IPS-20b (cell line): Measurements from ENCODE around the gene IQCN.

ENCODE experiments used
- H3K27ac ChIP-seq: one replicate; pipeline ENCODE4 v1.5.1; 2013; ENCODE audit warnings: low read length
- H3K27me3 ChIP-seq: 2 replicates; pipeline ENCODE4 v1.6.1; 2013; ENCODE audit warnings: mild to moderate bottlenecking, low read length, inconsistent platforms; ENCODE audit not compliant: insufficient read depth
- H3K36me3 ChIP-seq: 2 replicates; pipeline ENCODE4 v1.6.1; 2013; ENCODE audit warnings: low read depth, mild to moderate bottlenecking, inconsistent platforms, low read length, moderate library complexity; ENCODE audit not compliant: insufficient read depth
- H3K4me1 ChIP-seq: 2 replicates; pipeline ENCODE4 v1.6.1; 2013; ENCODE audit warnings: mild to moderate bottlenecking, control low read depth, inconsistent platforms, low read length, moderate library complexity; ENCODE audit not compliant: insufficient read depth
- H3K4me3 ChIP-seq: 2 replicates; pipeline ENCODE4 v1.5.1; 2013; ENCODE audit warnings: mild to moderate bottlenecking, low read length, inconsistent platforms
- H3K9ac ChIP-seq: 2 replicates; pipeline ENCODE4 v1.6.1; 2013; ENCODE audit warnings: low read depth, mild to moderate bottlenecking, inconsistent platforms, low read length, moderate library complexity
- H3K9me3 ChIP-seq: 2 replicates; pipeline ENCODE4 v1.6.1; 2013; ENCODE audit warnings: mild to moderate bottlenecking, low read depth, low read length, inconsistent platforms; ENCODE audit not compliant: insufficient read depth

The IQCN gene

DNA sequence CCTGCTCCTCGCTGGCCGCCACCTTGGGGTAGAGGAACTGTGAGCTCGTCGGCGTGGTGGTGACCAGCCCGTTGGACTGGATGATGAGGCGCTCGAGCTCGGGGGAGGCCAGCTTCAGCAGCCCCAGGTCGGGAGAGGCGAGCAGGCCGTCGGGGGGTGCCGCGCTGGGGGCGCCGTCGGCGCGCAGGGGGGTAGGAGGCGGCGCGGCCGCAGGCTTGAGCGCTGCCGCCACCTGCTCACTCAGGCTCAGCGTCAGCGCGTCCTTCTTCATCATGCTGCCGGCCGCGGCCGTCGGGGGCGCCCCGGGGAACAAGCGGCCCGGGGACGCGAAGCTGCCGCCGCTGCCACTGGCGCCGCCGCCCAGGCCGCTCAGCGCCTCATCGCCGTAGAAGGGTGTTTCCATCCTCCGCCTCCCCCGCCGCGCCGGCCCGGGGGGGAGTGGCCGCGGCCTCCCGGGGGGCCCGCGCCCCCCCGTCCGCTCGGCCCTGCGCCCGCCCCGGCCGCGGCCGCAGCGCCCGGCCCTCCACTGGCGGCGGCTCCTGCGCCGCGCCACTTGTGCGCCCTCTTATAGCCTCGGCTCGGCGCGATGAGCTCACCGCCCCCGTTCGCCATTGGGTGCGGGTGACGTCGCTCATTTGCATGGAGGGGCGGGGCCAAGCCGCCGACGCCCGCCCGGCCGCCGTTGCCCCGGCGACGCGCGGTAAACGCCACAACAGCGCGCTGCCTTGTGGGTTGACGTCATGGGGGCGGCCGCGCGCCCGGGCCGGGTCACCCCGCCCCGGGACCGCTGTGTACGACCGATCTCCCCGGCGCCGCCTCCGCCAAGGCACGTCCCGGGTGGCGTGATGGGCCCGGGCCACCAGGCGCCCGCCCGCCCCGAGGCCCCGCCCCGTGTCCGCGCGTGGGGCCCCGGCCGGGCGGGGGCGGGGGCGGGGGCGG lies 7.1 kb upstream of the IQCN start, which contains the start of gene JUND:
Gene JUND, minus strand, starts transcription at position 541 of the 939 bp plus-strand sequence. Its CDS starts 138 bp downstream, at position 403.
- peak within 1 kb of the TSS; percentile 99 for H3K9ac ChIP-seq
- H3K4me3 ChIP-seq: peak within 1 kb of the TSS; percentile 90
- peak within 1 kb of the TSS; percentile 100 for H3K27ac ChIP-seq
- no peaks in the 10 kb centered on the region for H3K9me3 ChIP-seq
- H3K36me3 ChIP-seq: peaks cover 12% of the 10 kb centered on the region
- peaks cover 8% of the 10 kb centered on the region; the same call in 1 of the 2 replicates for H3K4me1 ChIP-seq
- H3K27me3 ChIP-seq: peaks cover 1% of the 10 kb centered on the region; the same call in 1 of the 2 replicates

DNA sequence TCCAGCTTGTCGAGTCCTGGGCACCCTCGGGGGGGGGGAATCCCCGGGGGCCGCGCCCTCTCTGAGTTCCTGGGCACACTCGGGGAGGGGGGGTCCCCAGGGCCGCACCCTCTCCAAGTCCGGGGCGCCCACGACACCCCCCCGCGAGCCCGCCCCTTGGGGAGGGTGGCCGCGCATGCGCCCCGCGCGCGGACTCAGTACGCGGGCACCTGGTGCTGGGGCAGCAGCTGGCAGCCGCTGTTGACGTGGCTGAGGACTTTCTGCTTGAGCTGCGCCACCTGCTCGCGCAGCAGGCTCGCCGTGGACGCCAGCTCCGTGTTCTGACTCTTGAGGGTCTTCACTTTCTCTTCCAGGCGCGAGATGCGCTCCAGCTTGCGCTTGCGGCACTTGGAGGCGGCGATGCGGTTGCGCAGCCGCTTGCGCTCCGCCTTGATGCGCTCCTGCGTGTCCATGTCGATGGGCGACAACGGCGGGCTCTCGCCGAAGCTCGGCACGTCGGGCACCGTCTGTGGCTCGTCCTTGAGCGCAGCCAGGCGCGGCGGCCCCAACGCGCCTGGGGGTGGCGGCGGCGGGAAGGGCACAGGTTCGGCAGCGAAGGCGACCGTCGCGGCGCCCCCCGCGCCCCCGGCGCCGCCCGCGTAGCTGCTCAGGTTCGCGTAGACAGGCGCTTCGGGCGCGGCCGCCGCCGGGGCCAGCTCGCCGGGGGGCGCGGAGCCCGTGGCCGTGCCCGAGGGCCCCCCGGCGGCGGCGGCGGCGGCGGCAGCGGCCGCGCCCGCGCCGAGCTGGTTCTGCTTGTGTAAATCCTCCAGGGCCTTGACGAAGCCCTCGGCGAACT lies 6.2 kb upstream of the IQCN start:
- H3K27me3 ChIP-seq: no peaks in the 10 kb centered on the region
- H3K4me1 ChIP-seq: peaks cover 8% of the 10 kb centered on the region; the same call in 1 of the 2 replicates
- H3K9ac ChIP-seq: peak overlapping the region; percentile 85
- H3K4me3 ChIP-seq: peak overlapping the region; percentile 78
- H3K36me3 ChIP-seq: peaks cover 12% of the 10 kb centered on the region
- H3K27ac ChIP-seq: no peak overlapping the region
- H3K9me3 ChIP-seq: no peaks in the 10 kb centered on the region

DNA sequence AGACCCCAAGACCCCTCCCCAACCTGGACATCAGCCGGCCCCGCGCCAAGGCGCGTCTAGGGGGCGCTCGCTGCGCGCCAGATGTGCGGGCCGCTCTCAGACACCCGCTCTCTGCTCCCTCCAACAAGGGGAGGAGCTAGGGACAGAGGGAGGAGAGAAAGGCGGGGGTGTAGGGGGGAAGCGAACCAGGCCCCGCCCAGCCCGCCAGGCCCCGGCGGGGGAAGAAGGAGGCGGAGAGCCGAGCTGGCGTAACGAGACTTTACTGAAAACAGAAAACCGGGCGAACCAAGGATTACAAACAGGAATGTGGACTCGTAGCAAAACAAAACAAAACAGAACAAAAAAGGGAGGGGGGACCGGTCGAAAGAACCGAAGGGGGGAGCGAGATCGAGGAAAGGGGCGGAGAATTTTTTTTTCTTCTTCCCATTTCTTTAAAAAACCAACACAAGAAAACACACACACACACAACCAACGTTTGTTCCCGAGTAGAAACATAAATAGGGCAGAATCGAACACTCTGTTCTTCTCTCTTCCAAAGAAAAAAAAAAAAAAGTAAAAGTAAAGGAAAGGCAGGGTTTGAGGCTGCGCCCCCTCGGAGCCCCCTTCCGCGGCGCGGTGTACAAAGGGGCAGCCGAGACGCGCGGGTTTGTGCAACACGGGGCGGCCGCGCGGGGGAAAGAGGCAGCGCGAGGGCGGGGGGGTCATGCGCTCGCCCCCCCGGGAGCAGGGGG lies 5.4 kb upstream of the IQCN start:
- H3K9me3 ChIP-seq: no peaks in the 10 kb centered on the region
- no peak overlapping the region for H3K27ac ChIP-seq
- peaks cover 12% of the 10 kb centered on the region for H3K36me3 ChIP-seq
- H3K27me3 ChIP-seq: no peaks in the 10 kb centered on the region
- H3K9ac ChIP-seq: peak overlapping the region; percentile 80; the same call in 1 of the 2 replicates
- peaks cover 8% of the 10 kb centered on the region; the same call in 1 of the 2 replicates for H3K4me1 ChIP-seq
- peak overlapping the region; percentile 78 for H3K4me3 ChIP-seq

DNA sequence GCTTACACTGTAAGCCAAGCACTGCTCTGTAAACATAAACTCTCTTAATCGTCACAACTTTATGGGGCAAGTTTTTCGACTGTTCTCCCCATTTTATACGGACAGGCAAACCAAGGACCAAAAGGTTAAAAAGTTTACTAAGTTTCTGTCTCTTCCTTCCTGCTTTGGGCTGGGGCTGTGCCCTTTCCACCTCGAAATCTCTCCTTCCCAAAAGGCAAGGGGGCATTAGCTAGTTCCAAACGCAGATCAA lies 4.9 kb upstream of the IQCN start:
- no peak overlapping the region for H3K27ac ChIP-seq
- peak overlapping the region; percentile 69; the same call in 1 of the 2 replicates for H3K9ac ChIP-seq
- H3K9me3 ChIP-seq: no peaks in the 10 kb centered on the region
- peaks cover 8% of the 10 kb centered on the region; the same call in 1 of the 2 replicates for H3K4me1 ChIP-seq
- H3K27me3 ChIP-seq: no peaks in the 10 kb centered on the region
- peaks cover 12% of the 10 kb centered on the region for H3K36me3 ChIP-seq
- H3K4me3 ChIP-seq: peak overlapping the region; percentile 78

DNA sequence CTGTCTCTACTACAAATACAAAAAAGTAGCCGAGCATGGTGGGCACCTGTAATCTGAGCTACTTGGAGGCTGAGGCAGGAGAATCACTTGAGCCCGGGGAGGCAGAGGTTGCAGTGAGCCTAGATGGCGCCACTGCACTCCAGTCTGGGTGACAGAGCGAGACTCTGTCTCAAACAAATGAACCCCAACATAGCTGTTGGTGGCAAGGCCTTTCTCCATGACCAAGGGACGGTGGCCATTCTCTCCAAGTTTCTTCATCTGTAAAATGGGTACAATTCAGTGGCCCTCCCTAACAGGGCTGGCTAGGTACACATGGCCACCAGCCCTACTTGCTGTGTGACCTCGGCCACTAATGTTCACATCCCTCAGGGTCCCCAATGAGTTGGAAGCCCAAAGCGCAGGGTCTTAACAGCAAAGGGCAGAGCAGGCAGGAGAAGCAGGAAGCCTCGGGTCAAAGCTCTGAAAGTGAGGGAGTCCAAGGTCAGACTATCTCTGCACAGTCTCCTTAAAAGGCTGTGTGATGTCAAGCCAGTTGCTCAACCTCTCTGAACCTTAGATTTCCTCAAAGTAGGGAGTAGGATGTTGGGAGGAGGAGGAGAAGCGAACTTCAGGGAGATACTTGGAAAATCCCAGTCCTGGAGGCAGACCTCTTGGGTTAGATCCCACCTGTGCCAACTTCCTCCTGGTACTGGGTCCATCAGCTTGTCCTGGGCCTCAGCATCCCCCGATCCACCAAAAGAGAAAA lies 4.4 kb upstream of the IQCN start:
- Histone ChIP-seq H3K9ac (peak overlapping the region; percentile 69; the same call in 1 of the 2 replicates), H3K27ac (no peak overlapping the region), H3K36me3 (peaks cover 12% of the 10 kb centered on the region), H3K27me3 (no peaks in the 10 kb centered on the region), H3K9me3 (no peaks in the 10 kb centered on the region), H3K4me3 (peak overlapping the region; percentile 78), H3K4me1 (peaks cover 8% of the 10 kb centered on the region; the same call in 1 of the 2 replicates)

DNA sequence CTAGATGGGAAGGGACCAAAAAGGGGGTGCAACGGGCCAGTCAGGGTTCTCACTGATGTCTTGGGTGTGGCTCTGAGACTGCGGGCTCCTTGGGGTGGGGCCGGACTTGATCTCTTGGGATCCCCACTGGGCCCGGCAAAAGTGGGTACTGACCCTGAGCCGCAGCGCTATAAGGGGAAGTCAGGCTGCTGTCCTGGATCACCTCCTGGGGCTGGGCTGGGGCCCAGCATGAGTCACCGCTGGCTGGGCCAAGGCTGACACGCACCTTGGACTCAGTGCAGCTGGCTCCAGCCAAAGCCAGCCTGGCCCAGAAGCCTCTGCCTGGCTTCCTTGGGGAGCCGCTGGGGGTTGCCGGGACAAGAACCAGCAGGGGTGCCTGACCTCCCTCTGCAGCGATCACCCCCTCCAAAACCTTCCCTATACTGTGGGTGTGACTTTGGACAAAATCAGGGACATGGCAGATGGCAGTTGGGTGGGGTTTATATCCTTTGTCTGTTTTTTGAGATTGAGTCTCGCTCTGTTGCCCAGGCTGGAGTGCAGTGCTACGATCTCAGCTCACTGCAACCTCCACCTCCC lies 617 bp upstream of the IQCN start:
- H3K9ac ChIP-seq: no peak overlapping the region
- peaks cover 12% of the 10 kb centered on the region for H3K36me3 ChIP-seq
- no peak overlapping the region for H3K27ac ChIP-seq
- no peak overlapping the region for H3K4me3 ChIP-seq
- H3K9me3 ChIP-seq: no peaks in the 10 kb centered on the region
- peaks cover 3% of the 10 kb centered on the region; the same call in 1 of the 2 replicates for H3K4me1 ChIP-seq
- H3K27me3 ChIP-seq: no peaks in the 10 kb centered on the region

DNA sequence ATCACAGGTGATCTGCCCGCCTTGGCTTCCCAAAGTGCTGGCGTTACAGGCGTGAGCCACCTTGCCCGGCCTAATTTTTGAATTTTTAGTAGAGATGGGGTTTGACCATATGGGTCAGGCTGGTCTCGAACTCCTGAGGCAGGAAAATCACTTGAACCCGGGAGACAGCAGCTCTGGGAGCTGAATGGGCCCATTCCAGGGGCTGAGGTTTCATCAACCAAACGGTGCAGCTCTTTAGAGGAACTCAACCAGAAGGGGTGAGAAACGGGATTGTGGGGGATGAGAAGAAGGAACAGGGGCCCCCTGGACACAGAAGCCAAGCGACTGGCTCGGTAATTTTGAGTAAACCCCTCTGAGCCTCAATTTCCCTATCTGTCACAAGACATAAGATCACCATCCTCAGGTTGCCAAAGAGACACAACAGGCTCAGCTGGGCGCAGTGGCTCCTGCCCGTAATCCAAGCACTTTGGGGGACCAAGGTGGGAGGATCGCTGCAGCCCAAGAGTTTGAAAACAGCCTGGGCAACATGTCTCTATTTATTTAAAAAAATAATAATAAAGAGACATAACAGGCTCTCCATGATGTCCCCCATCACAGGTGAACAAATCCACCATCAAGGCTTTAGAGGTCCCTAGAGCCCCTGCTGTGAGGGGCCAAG lies 562 bp downstream of the IQCN start:
- Histone ChIP-seq H3K36me3 (peaks cover 7% of the 10 kb centered on the region), H3K27ac (no peak overlapping the region), H3K4me1 (no peaks in the 10 kb centered on the region), H3K9ac (no peak overlapping the region), H3K4me3 (no peak overlapping the region), H3K9me3 (no peaks in the 10 kb centered on the region), H3K27me3 (no peaks in the 10 kb centered on the region)

DNA sequence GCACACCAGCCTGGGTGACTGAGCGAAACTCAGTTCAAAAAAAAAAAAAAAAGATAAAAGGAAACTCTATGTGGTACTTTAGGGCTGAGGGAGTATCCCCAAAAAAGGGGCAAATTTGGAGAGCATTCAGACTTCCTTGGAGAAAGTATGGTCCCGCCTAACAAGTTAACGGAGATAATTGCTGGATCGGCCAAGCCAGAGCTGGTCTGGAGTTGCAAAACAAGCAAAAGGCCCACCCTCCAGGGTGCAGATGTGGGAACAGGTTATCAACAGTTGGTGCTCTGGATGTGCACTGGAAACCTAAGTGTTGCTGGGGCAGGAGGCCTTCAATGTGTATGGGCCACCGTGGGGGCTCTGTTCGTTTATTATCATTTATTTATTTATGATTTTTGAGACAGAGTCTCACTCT lies 2.8 kb downstream of the IQCN start:
- H3K4me1 ChIP-seq: no peaks in the 10 kb centered on the region
- no peak overlapping the region for H3K4me3 ChIP-seq
- H3K27me3 ChIP-seq: no peaks in the 10 kb centered on the region
- no peak overlapping the region for H3K9ac ChIP-seq
- no peaks in the 10 kb centered on the region for H3K9me3 ChIP-seq
- no peak overlapping the region for H3K27ac ChIP-seq
- H3K36me3 ChIP-seq: no peaks in the 10 kb centered on the region; the same call in 1 of the 2 replicates

DNA sequence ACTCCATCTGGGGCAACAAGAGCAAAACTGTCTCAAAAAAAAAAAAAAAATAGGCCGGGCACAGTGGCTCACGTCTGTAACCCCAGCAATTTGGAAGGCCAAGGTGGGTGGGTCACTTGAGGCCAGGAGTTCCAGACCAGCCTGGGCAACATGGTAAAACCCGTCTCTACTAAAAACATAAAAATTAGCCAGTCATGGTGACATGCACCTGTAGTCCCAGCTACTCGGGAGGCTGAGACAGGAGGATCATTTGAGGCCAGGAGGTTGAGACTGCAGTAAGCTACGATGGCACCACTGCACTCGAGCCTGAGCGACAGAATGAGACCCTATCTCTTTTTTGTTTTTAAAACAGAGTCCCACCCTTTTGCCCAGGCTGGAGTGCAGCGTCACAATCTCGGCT lies 3.9 kb downstream of the IQCN start:
- H3K27ac ChIP-seq: no peak overlapping the region
- no peak overlapping the region for H3K9ac ChIP-seq
- H3K4me3 ChIP-seq: no peak overlapping the region
- H3K9me3 ChIP-seq: no peaks in the 10 kb centered on the region
- H3K4me1 ChIP-seq: no peaks in the 10 kb centered on the region
- H3K36me3 ChIP-seq: no peaks in the 10 kb centered on the region; the same call in 1 of the 2 replicates
- H3K27me3 ChIP-seq: no peaks in the 10 kb centered on the region

DNA sequence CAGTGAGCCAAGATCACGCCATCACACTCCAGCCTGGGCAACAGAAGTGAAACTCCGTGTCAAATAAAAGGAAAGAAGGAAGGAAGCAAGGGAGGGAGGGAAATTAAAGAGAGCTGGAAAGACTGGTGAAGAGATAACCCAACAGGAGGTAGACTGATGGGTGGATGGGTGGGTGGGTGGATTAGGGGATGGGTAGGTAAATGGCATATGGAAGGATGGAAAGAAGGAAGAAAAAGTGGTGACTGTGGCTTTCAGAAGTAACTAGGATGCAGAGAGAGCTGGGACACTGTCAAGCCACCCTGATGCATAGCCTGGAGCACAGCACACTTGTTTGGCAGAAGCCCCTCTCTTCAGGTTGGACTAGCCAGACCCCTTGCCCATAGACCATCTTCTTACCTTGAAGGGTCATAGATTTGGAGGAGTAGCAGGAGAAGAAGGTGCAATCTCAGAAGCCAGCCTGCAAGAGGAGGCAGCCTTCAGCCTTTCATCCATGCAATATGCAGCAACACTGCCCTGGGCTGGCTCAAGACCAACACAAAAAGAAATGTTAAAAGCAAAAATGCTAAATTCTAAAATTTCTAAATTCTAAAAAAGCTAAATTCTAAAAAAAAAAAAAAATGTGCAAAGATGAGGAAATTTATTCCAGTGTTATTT lies 5.1 kb downstream of the IQCN start:
- H3K4me3 ChIP-seq: no peak overlapping the region
- no peaks in the 10 kb centered on the region for H3K4me1 ChIP-seq
- H3K36me3 ChIP-seq: no peaks in the 10 kb centered on the region; the same call in 1 of the 2 replicates
- H3K9ac ChIP-seq: no peak overlapping the region
- no peak overlapping the region for H3K27ac ChIP-seq
- no peaks in the 10 kb centered on the region for H3K9me3 ChIP-seq
- H3K27me3 ChIP-seq: no peaks in the 10 kb centered on the region
